GM21723 (cell line): Measurements from ENCODE around the gene OR52A1.
"Not testable (repeated sequence)": the region's sequence is repeated elsewhere in the genome, so short reads cannot be mapped to it uniquely, and the experiment has no call there.

ENCODE experiments used
- ATAC-seq: cut with Tn5 transposase; IDR thresholded peaks from one replicate; pipeline ENCODE4 v1.9.1; 2021; ENCODE audit warnings: mild to moderate bottlenecking, moderate library complexity; ENCODE audit not compliant: unreplicated experiment

Gene OR52A1

GRCh38 chr11:5154657-5155056 lies at the start of gene OR52A1:
TSS of gene OR52A1 (minus strand) at chr11:5154757. CDS start at chr11:5152369, 2,388 bp downstream.
- ATAC-seq = no peak

- ATAC-seq = no peak
Observed at GRCh38 chr11:5203366-5203765, 48.8 kb upstream of the OR52A1 start.

- ATAC-seq = no peak
Observed at GRCh38 chr11:5200582-5200981, 46.0 kb upstream of the OR52A1 start, which contains the start of gene OR51V1. TSS of gene OR51V1 (minus strand) at chr11:5200682. CDS start at chr11:5200682, 0 bp downstream.

- no peak for ATAC-seq
Observed at GRCh38 chr11:5198285-5198684, 43.7 kb upstream of the OR52A1 start.

- no peak for ATAC-seq
Observed at GRCh38 chr11:5197536-5197935, 43.0 kb upstream of the OR52A1 start.

- ATAC-seq = no peak
Observed at GRCh38 chr11:5196731-5197130, 42.2 kb upstream of the OR52A1 start.

GRCh38 chr11:5196067-5196466 lies 41.5 kb upstream of the OR52A1 start:
- ATAC-seq = no peak

- no peak for ATAC-seq
Observed at GRCh38 chr11:5192738-5193137, 38.2 kb upstream of the OR52A1 start.

GRCh38 chr11:5188201-5188600 lies 33.6 kb upstream of the OR52A1 start:
- no peak for ATAC-seq

- no peak for ATAC-seq
Observed at GRCh38 chr11:5178046-5178837, 23.7 kb upstream of the OR52A1 start.

- no peak for ATAC-seq
Observed at GRCh38 chr11:5174934-5175333, 20.4 kb upstream of the OR52A1 start.

- ATAC-seq = no peak
Observed at GRCh38 chr11:5171856-5172255, 17.3 kb upstream of the OR52A1 start.

- ATAC-seq = not testable (repeated sequence)
Observed at GRCh38 chr11:5165898-5166297, 11.3 kb upstream of the OR52A1 start.

GRCh38 chr11:5164807-5165206 lies 10.2 kb upstream of the OR52A1 start:
- not testable (repeated sequence) for ATAC-seq

- not testable (repeated sequence) for ATAC-seq
Observed at GRCh38 chr11:5161045-5161444, 6.5 kb upstream of the OR52A1 start.

GRCh38 chr11:5160217-5160616 lies 5.7 kb upstream of the OR52A1 start:
- not testable (repeated sequence) for ATAC-seq

- no peak for ATAC-seq
Observed at GRCh38 chr11:5159806-5160205, 5.2 kb upstream of the OR52A1 start.

GRCh38 chr11:5153574-5154431 lies 754 bp downstream of the OR52A1 start:
- ATAC-seq = no peak

GRCh38 chr11:5151713-5152153 lies 2.8 kb downstream of the OR52A1 start:
- ATAC-seq = no peak

- not testable (repeated sequence) for ATAC-seq
Observed at GRCh38 chr11:5144206-5144605, 10.4 kb downstream of the OR52A1 start.

GRCh38 chr11:5137996-5138395 lies 16.6 kb downstream of the OR52A1 start, which contains the start of gene OR52A5:
TSS of gene OR52A5 (minus strand) at chr11:5138356. CDS start at chr11:5132642, 5,714 bp downstream.
- no peak for ATAC-seq

- no peak for ATAC-seq
Observed at GRCh38 chr11:5137014-5137413, 17.5 kb downstream of the OR52A1 start.
